Spleen (tissue), 7 donors: ENCODE results near the gene TBC1D22A.

Experiments used
- POLR2A ChIP-seq, 3 donors: fragments of 450-650 bp; IDR thresholded peaks; one replicate each; pipeline ENCODE4 v1.5.1; 2017; ENCODE audit warnings: antibody characterized with exemption in 3 of 3, mild to moderate bottlenecking in 1 of 3
- POLR2AphosphoS5 ChIP-seq, 3 donors: sonication (generic); formaldehyde crosslinking; IDR thresholded peaks; one replicate each; pipeline ENCODE4 v1.5.1; 2017; ENCODE audit warnings: antibody characterized with exemption in 3 of 3
- TF ChIP-seq, protein P1 (sequence below), 11 experiments: fragments of 200-600 bp in 7 of 11; fragments of 450-650 bp in 4 of 11; sonication (generic) in 4 of 11; IDR thresholded peaks in 8 of 11; conservative IDR thresholded peaks in 3 of 11; 1 replicate in 7 of 11; 2 replicates in 4 of 11; pipeline versions ENCODE4 v1.4.0 to v1.8.0; 2016 to 2021; ENCODE audit warnings: antibody characterized with exemption in 11 of 11, inconsistent platforms in 4 of 11, mild to moderate bottlenecking in 1 of 11
- donor health status: DM: no; HTN: no; CAD: no; lungs with moderate emphysema.
- donor health status: DM: no; HTN: no; CAD: no.
- donor health status: DM: no; HTN: no; CAD: no.

DNA sequence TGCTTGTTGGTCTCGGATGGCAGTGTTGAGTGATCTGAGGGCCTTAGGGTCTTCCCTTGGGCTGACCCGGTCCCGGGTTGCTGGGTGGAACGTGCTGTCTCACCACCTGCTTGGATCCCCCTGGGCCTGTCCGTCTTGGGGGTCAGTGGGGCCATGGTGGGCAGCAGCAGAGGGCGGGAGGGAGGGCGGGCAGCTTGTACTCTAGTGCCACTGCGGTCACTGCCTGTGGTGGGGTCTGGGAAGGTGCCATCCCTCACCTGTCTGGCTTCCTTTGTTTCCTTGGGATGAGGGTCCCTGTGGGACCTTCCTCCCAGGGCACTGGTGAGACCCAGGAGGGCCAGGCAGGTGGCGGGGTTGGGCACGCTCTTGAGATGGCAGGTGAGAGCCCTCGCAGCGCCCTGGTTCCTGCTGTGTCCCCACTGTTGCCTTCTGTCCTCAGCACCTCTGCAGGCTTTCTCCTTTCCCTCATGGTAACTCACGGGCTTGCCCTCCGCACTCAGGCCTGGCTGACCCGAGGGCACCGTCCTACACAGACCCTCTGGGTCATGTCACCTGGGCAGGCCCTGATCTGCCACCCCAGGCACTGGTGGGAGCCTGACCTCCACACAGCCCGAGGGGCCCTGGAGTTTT is 34.2 kb downstream of the TBC1D22A start:
- TF ChIP-seq, protein P1, sequence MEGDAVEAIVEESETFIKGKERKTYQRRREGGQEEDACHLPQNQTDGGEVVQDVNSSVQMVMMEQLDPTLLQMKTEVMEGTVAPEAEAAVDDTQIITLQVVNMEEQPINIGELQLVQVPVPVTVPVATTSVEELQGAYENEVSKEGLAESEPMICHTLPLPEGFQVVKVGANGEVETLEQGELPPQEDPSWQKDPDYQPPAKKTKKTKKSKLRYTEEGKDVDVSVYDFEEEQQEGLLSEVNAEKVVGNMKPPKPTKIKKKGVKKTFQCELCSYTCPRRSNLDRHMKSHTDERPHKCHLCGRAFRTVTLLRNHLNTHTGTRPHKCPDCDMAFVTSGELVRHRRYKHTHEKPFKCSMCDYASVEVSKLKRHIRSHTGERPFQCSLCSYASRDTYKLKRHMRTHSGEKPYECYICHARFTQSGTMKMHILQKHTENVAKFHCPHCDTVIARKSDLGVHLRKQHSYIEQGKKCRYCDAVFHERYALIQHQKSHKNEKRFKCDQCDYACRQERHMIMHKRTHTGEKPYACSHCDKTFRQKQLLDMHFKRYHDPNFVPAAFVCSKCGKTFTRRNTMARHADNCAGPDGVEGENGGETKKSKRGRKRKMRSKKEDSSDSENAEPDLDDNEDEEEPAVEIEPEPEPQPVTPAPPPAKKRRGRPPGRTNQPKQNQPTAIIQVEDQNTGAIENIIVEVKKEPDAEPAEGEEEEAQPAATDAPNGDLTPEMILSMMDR (IDR thresholded peaks at IDR 0.05 in 8 of 11, conservative IDR thresholded peaks at IDR 0.05 in 3 of 11), result no peak
- TF ChIP-seq POLR2AphosphoS5 (IDR thresholded peaks at IDR 0.05) (no peak), POLR2A (IDR thresholded peaks at IDR 0.05) (no peak)
